Neuronal stem cell (in vitro differentiated cells): Measurements from ENCODE around the gene KHSRP. TPM values are rescaled to one million over a fixed set of nuclear protein-coding genes. Genes with fewer than 3 reads are reported as not detected.
A peak's percentile ranks its signal among the peaks of the same experiment; 100 is the strongest.

Source experiments
- DNase-seq: peaks from one replicate; pipeline ENCODE4 v3.0.0-alpha.2; 2013; ENCODE audit warnings: low spot score
- H2AFZ ChIP-seq: one replicate; pipeline ENCODE4 v1.6.1; 2013; ENCODE audit warnings: mild to moderate bottlenecking, low read length, inconsistent platforms
- H2AK5ac ChIP-seq: 2 replicates; pipeline ENCODE4 v1.6.1; 2013; ENCODE audit warnings: low read depth, mild to moderate bottlenecking, inconsistent platforms, low read length, moderate library complexity, mixed read lengths
- H2BK120ac ChIP-seq: 2 replicates; pipeline ENCODE4 v1.6.1; 2013; ENCODE audit warnings: low read depth, mild to moderate bottlenecking, inconsistent platforms, low read length, moderate library complexity, mixed read lengths
- H2BK12ac ChIP-seq: one replicate; pipeline ENCODE4 v1.6.1; 2013; ENCODE audit warnings: low read length, inconsistent platforms
- H2BK15ac ChIP-seq: 2 replicates; pipeline ENCODE4 v1.6.1; 2013; ENCODE audit warnings: mild to moderate bottlenecking, low read length, inconsistent platforms, mixed read lengths
- H2BK5ac ChIP-seq: one replicate; pipeline ENCODE4 v1.6.1; 2013; ENCODE audit warnings: inconsistent platforms, mild to moderate bottlenecking, low read length, moderate library complexity
- H3K14ac ChIP-seq: one replicate; pipeline ENCODE4 v1.6.1; 2013; ENCODE audit warnings: low read length, inconsistent platforms
- H3K18ac ChIP-seq: 2 replicates; pipeline ENCODE4 v1.6.1; 2013; ENCODE audit warnings: low read length, inconsistent platforms
- H3K23ac ChIP-seq: 2 replicates; pipeline ENCODE4 v1.6.1; 2013; ENCODE audit warnings: low read depth, mild to moderate bottlenecking, mixed read lengths, low read length, inconsistent platforms; ENCODE audit not compliant: poor library complexity
- H3K27ac ChIP-seq: replicated peaks from 3 replicates; pipeline ENCODE4 v1.5.1; 2013; ENCODE audit warnings: low read length, inconsistent platforms
- H3K27me3 ChIP-seq, 3 experiments: 2 replicates each; pipeline ENCODE4 v1.6.1; 2013; ENCODE audit warnings: low read length in 3 of 3, mild to moderate bottlenecking in 2 of 3, inconsistent platforms in 1 of 3, low read depth in 1 of 3, mixed read lengths in 1 of 3, moderate library complexity in 1 of 3; ENCODE audit not compliant: control insufficient read depth in 3 of 3, insufficient read depth in 3 of 3
- H3K36me3 ChIP-seq, 2 donors: replicated peaks in 1 of 2; 2 replicates each; pipeline ENCODE4 v1.6.1; 2013; ENCODE audit warnings: low read length in 2 of 2; ENCODE audit not compliant: control insufficient read depth in 2 of 2, insufficient read depth in 2 of 2
- H3K4ac ChIP-seq: 2 replicates; pipeline ENCODE4 v1.6.1; 2013; ENCODE audit warnings: inconsistent platforms, mild to moderate bottlenecking, low read length, moderate library complexity
- H3K4me1 ChIP-seq, 2 donors: 1 replicate in 1 of 2; 2 replicates in 1 of 2; pipeline ENCODE4 v1.6.1; 2013; ENCODE audit warnings: low read length in 2 of 2, low read depth in 1 of 2; ENCODE audit not compliant: control insufficient read depth in 2 of 2, insufficient read depth in 1 of 2
- H3K4me2 ChIP-seq: one replicate; pipeline ENCODE4 v1.6.1; 2013; ENCODE audit warnings: mild to moderate bottlenecking, low read length, inconsistent platforms; ENCODE audit not compliant: insufficient read depth, poor library complexity, severe bottlenecking
- H3K4me3 ChIP-seq, 2 donors: 2 replicates each; pipeline ENCODE4 v1.5.1; 2013; ENCODE audit warnings: low read length in 2 of 2, mild to moderate bottlenecking in 2 of 2, inconsistent platforms in 1 of 2, moderate library complexity in 1 of 2
- H3K79me1 ChIP-seq: one replicate; pipeline ENCODE4 v1.6.1; 2013; ENCODE audit warnings: low read depth, mild to moderate bottlenecking, inconsistent platforms, low read length, moderate library complexity
- H3K9ac ChIP-seq: one replicate; pipeline ENCODE4 v1.6.1; 2013; ENCODE audit warnings: mild to moderate bottlenecking, low read depth, low read length, inconsistent platforms; ENCODE audit not compliant: poor library complexity
- H3K9me3 ChIP-seq, 2 donors: replicated peaks in 1 of 2; 2 replicates each; pipeline versions ENCODE3 to v1.6.1; 2013; ENCODE audit warnings: low read length in 2 of 2, mild to moderate bottlenecking in 2 of 2, inconsistent platforms in 1 of 2, low read depth in 1 of 2, mixed read lengths in 1 of 2, moderate library complexity in 1 of 2; ENCODE audit not compliant: control insufficient read depth in 2 of 2, insufficient read depth in 1 of 2
- H4K8ac ChIP-seq: one replicate; pipeline ENCODE4 v1.6.1; 2013; ENCODE audit warnings: low read depth, mild to moderate bottlenecking, inconsistent platforms, low read length, moderate library complexity
- H4K91ac ChIP-seq: one replicate; pipeline ENCODE4 v1.6.1; 2013; ENCODE audit warnings: low read length, low read depth, mild to moderate bottlenecking, inconsistent platforms; ENCODE audit not compliant: poor library complexity
- WGBS, 2 donors: extraction: QIAGEN DNeasy Blood & Tissue Kit; methylation state at CpG; one replicate each; pipeline ENCODE4 v1.1.7; 2013; ENCODE audit warnings: missing lambda C conversion rate in 2 of 2, mixed read lengths in 1 of 2; ENCODE audit not compliant: insufficient read length in 2 of 2, insufficient replicate concordance in 1 of 2; ENCODE audit errors: extremely low coverage in 2 of 2; 5-methylcytosine and 5-hydroxymethylcytosine counted together
- polyA plus RNA-seq, 2 experiments: library from polyadenylated mRNA; stranded (reverse); fragments of 200-250 nt; gene quantifications; one replicate each; pipeline ENCODE4 v1.2.3, GENCODE V29; 2013

The KHSRP gene
- polyA plus RNA-seq (2013, experiment 1 of 2): 303 TPM
- polyA plus RNA-seq (2013, experiment 2 of 2): 310 TPM

DNA sequence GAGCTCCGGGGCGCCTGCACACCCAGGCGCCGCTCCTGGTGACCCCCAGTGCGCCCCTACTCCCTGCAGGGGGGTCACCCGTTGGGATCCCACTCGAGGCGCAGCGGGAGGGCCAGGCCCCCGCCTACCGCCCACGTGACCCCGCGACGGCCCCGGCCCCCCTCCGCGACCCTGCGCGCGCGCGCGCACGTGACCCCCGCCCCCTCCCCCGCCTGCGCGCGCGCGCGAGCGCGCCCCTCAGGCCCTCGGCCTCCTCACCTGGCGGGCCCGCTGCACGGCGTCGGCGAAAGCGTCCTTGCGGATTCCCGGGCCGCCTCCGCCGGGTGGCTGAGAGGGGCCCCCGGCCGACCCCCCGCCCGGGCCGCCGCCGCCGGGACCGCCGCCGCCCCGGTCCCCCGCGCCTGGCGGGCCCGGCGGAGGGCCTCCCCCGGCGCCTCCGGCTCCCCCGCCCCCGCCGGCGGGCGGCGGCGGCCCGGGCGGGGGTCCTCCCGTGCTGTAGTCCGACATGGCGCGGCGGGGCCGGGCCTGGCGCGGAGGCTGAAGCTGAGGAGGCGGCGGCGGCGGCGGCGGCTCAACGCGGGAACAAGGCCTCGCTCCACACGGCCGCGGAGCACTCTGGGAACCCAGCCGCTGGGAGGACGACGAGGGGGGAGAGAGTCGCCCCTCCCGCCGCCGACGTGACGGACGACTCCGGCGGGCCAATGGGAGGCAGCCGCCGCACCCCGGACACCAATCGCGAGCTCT, at the start of gene KHSRP:
Gene KHSRP (minus strand): TSS at position 617 of the 744 bp plus-strand sequence. CDS start 110 bp downstream, at position 507.
- no peak for DNase-seq
- Histone ChIP-seq H3K27me3 (no peaks in the 10 kb centered on the region), H3K14ac (peak within 1 kb of the TSS; percentile 75), H3K18ac (peak within 1 kb of the TSS; percentile 89), H3K9ac (peak within 1 kb of the TSS; percentile 92), H3K36me3 (peaks cover 28 to 41% of the 10 kb centered on the region in 2 donors), H3K4ac (no peak within 1 kb of the TSS), H2BK15ac (peak within 1 kb of the TSS; percentile 2), H2AFZ (peak within 1 kb of the TSS; percentile 79), H4K91ac (no peak within 1 kb of the TSS), H3K4me1 (peaks cover 9 to 13% of the 10 kb centered on the region in 2 donors), H3K23ac (peak within 1 kb of the TSS; percentile 96), H2BK5ac (peak within 1 kb of the TSS; percentile 11), H2BK120ac (no peak within 1 kb of the TSS), H3K27ac (peak within 1 kb of the TSS; percentile 52), H3K4me2 (peak within 1 kb of the TSS; percentile 82), H2BK12ac (no peak within 1 kb of the TSS), H2AK5ac (peak within 1 kb of the TSS; percentile 60), H4K8ac (no peak within 1 kb of the TSS), H3K9me3 (peaks cover 4 to 5% of the 10 kb centered on the region in 2 donors), H3K79me1 (peaks cover 20% of the 10 kb centered on the region), H3K4me3 (peak within 1 kb of the TSS; percentile 96 to 98)
- no CpG with 5 or more reads among the region's 114 CpGs for WGBS, 2 donors

- Histone ChIP-seq H2BK12ac (no peak overlapping the region), H3K23ac (no peak overlapping the region), H3K27me3 (peaks cover 3 to 39% (median 18%) of the 10 kb centered on the region in 3 experiments), H2AFZ (no peak overlapping the region), H4K91ac (no peak overlapping the region), H4K8ac (no peak overlapping the region), H2AK5ac (no peak overlapping the region), H2BK5ac (no peak overlapping the region), H2BK15ac (no peak overlapping the region), H3K79me1 (peaks cover 2% of the 10 kb centered on the region), H2BK120ac (no peak overlapping the region), H3K4me2 (no peak overlapping the region), H3K4me3 (no peak overlapping the region), H3K4ac (no peak overlapping the region), H3K14ac (no peak overlapping the region), H3K9me3 (peaks cover 0 to 5% of the 10 kb centered on the region in 2 donors), H3K27ac (no peak overlapping the region), H3K4me1 (peaks cover 4 to 13% of the 10 kb centered on the region in 2 donors), H3K18ac (no peak overlapping the region), H3K36me3 (no peaks in the 10 kb centered on the region), H3K9ac (no peak overlapping the region)
- WGBS, 2 donors: no CpG with 5 or more reads among the region's 9 CpGs
- no peak for DNase-seq
Observed at GRCh38 chr19:6473647-6474046, 49.0 kb upstream of the KHSRP start.

GRCh38 chr19:6472713-6473112, 48.1 kb upstream of the KHSRP start:
- Histone ChIP-seq H3K9ac (no peak overlapping the region), H3K9me3 (peaks cover 0 to 5% of the 10 kb centered on the region in 2 donors), H3K4me1 (peaks cover 4 to 13% of the 10 kb centered on the region in 2 donors), H3K79me1 (peaks cover 2% of the 10 kb centered on the region), H3K4ac (no peak overlapping the region), H2BK120ac (no peak overlapping the region), H3K18ac (peak overlapping the region; percentile 19), H2AK5ac (no peak overlapping the region), H3K27ac (no peak overlapping the region), H2BK15ac (no peak overlapping the region), H2BK12ac (no peak overlapping the region), H3K36me3 (no peaks in the 10 kb centered on the region), H4K8ac (no peak overlapping the region), H3K4me2 (no peak overlapping the region), H4K91ac (no peak overlapping the region), H3K14ac (no peak overlapping the region), H2BK5ac (no peak overlapping the region), H2AFZ (no peak overlapping the region), H3K23ac (no peak overlapping the region), H3K27me3 (peaks cover 3 to 49% (median 18%) of the 10 kb centered on the region in 3 experiments), H3K4me3 (no peak overlapping the region)
- no peak for DNase-seq
- no CpG with 5 or more reads among the region's 4 CpGs for WGBS, 2 donors

DNA sequence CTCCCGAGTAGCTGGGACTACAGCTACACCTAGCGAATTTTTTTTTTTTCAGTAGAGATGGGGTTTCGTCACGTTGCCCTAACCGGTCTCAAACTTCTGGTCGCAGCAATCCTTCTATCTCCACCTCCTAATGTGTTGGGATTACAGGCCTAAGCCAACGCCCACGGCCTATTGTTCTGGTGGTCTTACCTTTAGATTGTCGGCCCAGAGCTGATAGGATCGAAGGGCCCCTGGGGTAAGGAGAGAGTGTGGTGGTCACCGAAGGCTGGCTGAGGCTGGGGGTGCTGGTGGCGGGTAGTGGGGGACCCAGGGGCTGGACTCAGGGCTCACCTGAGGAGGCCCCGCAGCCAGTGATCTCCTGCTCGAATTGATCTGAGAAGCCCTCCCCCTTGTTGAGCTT, 46.5 kb upstream of the KHSRP start:
- H2BK120ac ChIP-seq: no peak overlapping the region
- H3K79me1 ChIP-seq: peaks cover 2% of the 10 kb centered on the region
- H3K4ac ChIP-seq: no peak overlapping the region
- no peak overlapping the region for H2AFZ ChIP-seq
- no peak overlapping the region for H3K23ac ChIP-seq
- H3K14ac ChIP-seq: no peak overlapping the region
- H3K27ac ChIP-seq: no peak overlapping the region
- H3K4me2 ChIP-seq: no peak overlapping the region
- no peak for DNase-seq
- peaks cover 0 to 3% of the 10 kb centered on the region in 2 donors for H3K9me3 ChIP-seq
- H2BK12ac ChIP-seq: no peak overlapping the region
- no peak overlapping the region for H4K8ac ChIP-seq
- no peak overlapping the region for H2BK5ac ChIP-seq
- peaks cover 4 to 9% of the 10 kb centered on the region in 2 donors for H3K4me1 ChIP-seq
- peaks cover 3 to 53% (median 15%) of the 10 kb centered on the region in 3 experiments for H3K27me3 ChIP-seq
- no peaks in the 10 kb centered on the region for H3K36me3 ChIP-seq
- no CpG with 5 or more reads among the region's 14 CpGs for WGBS, 2 donors
- no peak overlapping the region for H4K91ac ChIP-seq
- no peak overlapping the region for H3K18ac ChIP-seq
- no peak overlapping the region for H3K4me3 ChIP-seq
- H2BK15ac ChIP-seq: no peak overlapping the region
- no peak overlapping the region for H3K9ac ChIP-seq
- H2AK5ac ChIP-seq: no peak overlapping the region
